B cell (primary cell): ENCODE data around the gene SCARB2. TPM values are rescaled to one million over a fixed set of nuclear protein-coding genes. Genes with fewer than 3 reads are reported as not detected.

Experiments
- ATAC-seq: fragments of 200-7000 bp; cut with Tn5 transposase; one replicate; pipeline ENCODE4 v1.10.0; 2021; ENCODE audit warnings: low read depth, mild to moderate bottlenecking, moderate number of reproducible peaks, moderate library complexity
- CTCF ChIA-PET: fragments of 350-600 bp; sonication (Branson Sonifier 250); formaldehyde crosslinking; loops from one replicate; lab custom pipeline; 2021; ENCODE audit warnings: antibody characterized with exemption, inconsistent platforms; lab: Charles Lee
- POLR2A ChIA-PET: fragments of 350-600 bp; sonication (Branson Sonifier 250); formaldehyde crosslinking; loops from one replicate; lab custom pipeline; 2021; ENCODE audit warnings: antibody characterized with exemption; lab: Charles Lee
- DNase-seq: peaks from one replicate; pipeline ENCODE4 v3.0.0; 2013
- H2AFZ ChIP-seq: 2 replicates; pipeline ENCODE4 v1.6.1; 2012; ENCODE audit warnings: mild to moderate bottlenecking, low read depth, low read length; ENCODE audit not compliant: insufficient read depth, poor library complexity, severe bottlenecking
- H3K27ac ChIP-seq, 2 donors: 1 replicate in 1 of 2; 2 replicates in 1 of 2; pipeline ENCODE4 v1.5.1; 2012 to 2013; ENCODE audit warnings: low read length in 2 of 2, mild to moderate bottlenecking in 2 of 2, moderate library complexity in 1 of 2
- H3K27me3 ChIP-seq, 4 experiments: fragments of 200-600 bp in 1 of 4; sonication (generic) in 1 of 4; replicated peaks in 1 of 4; 1 replicate in 2 of 4; 2 replicates in 2 of 4; pipeline versions ENCODE4 v1.6.1 to v1.7.0; 2013 to 2016; ENCODE audit warnings: low read length in 3 of 4, mild to moderate bottlenecking in 2 of 4, mixed read lengths in 1 of 4, moderate library complexity in 1 of 4; ENCODE audit not compliant: insufficient read depth in 4 of 4, control insufficient read depth in 3 of 4; ENCODE audit errors: control extremely low read depth in 1 of 4
- H3K36me3 ChIP-seq, 2 experiments: replicated peaks in 1 of 2; 1 replicate in 1 of 2; 2 replicates in 1 of 2; pipeline versions ENCODE4 v1.6.1 to v1.7.1; 2013; ENCODE audit warnings: low read length in 1 of 2; ENCODE audit not compliant: insufficient read depth in 2 of 2, control insufficient read depth in 1 of 2; ENCODE audit errors: control extremely low read depth in 1 of 2, extremely low read depth in 1 of 2
- H3K4me1 ChIP-seq, 2 donors: fragments of 200-600 bp in 1 of 2; sonication (generic) in 1 of 2; 1 replicate in 1 of 2; 2 replicates in 1 of 2; pipeline versions ENCODE4 v1.5.1 to v1.6.1; 2013 to 2017; ENCODE audit warnings: low read length in 2 of 2; ENCODE audit not compliant: control insufficient read depth in 2 of 2, insufficient read depth in 2 of 2
- H3K4me2 ChIP-seq: replicated peaks from 2 replicates; pipeline ENCODE3; 2012; ENCODE audit warnings: mild to moderate bottlenecking, low read depth, low read length; ENCODE audit not compliant: poor library complexity, severe bottlenecking
- H3K4me3 ChIP-seq, 5 experiments: fragments of 200-600 bp in 1 of 5; sonication (generic) in 1 of 5; 1 replicate in 3 of 5; 2 replicates in 2 of 5; pipeline versions ENCODE4 v1.5.1 to v1.7.0; 2011 to 2016; ENCODE audit warnings: low read length in 4 of 5, mild to moderate bottlenecking in 4 of 5, low read depth in 2 of 5, control low read depth in 1 of 5, moderate library complexity in 1 of 5; ENCODE audit not compliant: insufficient read depth in 1 of 5; ENCODE audit errors: control extremely low read depth in 1 of 5, extremely low read depth in 1 of 5
- H3K79me2 ChIP-seq: fragments of 200-600 bp; sonication (generic); one replicate; pipeline ENCODE4 v1.6.0; 2016; ENCODE audit warnings: low read length; ENCODE audit not compliant: control insufficient read depth, insufficient read depth
- H3K9ac ChIP-seq: fragments of 200-600 bp; sonication (generic); 2 replicates; pipeline ENCODE4 v1.6.1; 2017; ENCODE audit warnings: mild to moderate bottlenecking, low read length, moderate library complexity
- H3K9me3 ChIP-seq, 3 donors: one replicate each; pipeline versions ENCODE4 v1.6.1 to v1.7.1; 2013; ENCODE audit warnings: low read length in 2 of 3; ENCODE audit not compliant: control insufficient read depth in 2 of 3, insufficient read depth in 1 of 3; ENCODE audit errors: control extremely low read depth in 1 of 3
- H4K20me1 ChIP-seq: 2 replicates; pipeline ENCODE4 v1.6.0; 2012; ENCODE audit warnings: mild to moderate bottlenecking, low read length; ENCODE audit not compliant: insufficient read depth, control insufficient read depth, poor library complexity, severe bottlenecking
- H3K27ac Mint-ChIP-seq: one replicate; pipeline ENCODE4 v1.8.0; 2021; ENCODE audit warnings: mixed read lengths
- H3K27me3 Mint-ChIP-seq: one replicate; pipeline ENCODE4 v1.8.0; 2021; ENCODE audit warnings: mixed read lengths
- H3K4me1 Mint-ChIP-seq: one replicate; pipeline ENCODE4 v1.8.0; 2021; ENCODE audit warnings: mixed read lengths
- H3K4me3 Mint-ChIP-seq: one replicate; pipeline ENCODE4 v1.8.0; 2021; ENCODE audit warnings: mixed read lengths
- H3K9me3 Mint-ChIP-seq: one replicate; pipeline ENCODE4 v1.8.0; 2022; ENCODE audit warnings: mixed read lengths; ENCODE audit not compliant: insufficient read depth
- CTCF ChIP-seq: fragments of 200-600 bp; IDR thresholded peaks from one replicate; pipeline ENCODE4 v1.8.0; 2022; ENCODE audit warnings: antibody characterized with exemption, mild to moderate bottlenecking
- EZH2 ChIP-seq: IDR thresholded peaks from 2 replicates; pipeline ENCODE4 v1.6.1; 2012; ENCODE audit warnings: borderline replicate concordance, low read depth, mild to moderate bottlenecking, moderate library complexity, low read length; ENCODE audit not compliant: insufficient read depth, poor library complexity, severe bottlenecking
- WGBS: methylation state at CpG from one replicate; pipeline ENCODE4 v1.1.5; 2013; ENCODE audit warnings: missing lambda C conversion rate; ENCODE audit not compliant: insufficient coverage; 5-methylcytosine and 5-hydroxymethylcytosine counted together
- intact Hi-C: fragments of 100-400 bp; cut with micrococcal nuclease; formaldehyde crosslinking; loops from one replicate; pipeline ENCODE4 v1.10.0; 2022
- polyA plus RNA-seq: library from polyadenylated mRNA; depleted of rRNA; stranded (reverse); fragments of >200 nt; gene quantifications from 2 replicates; pipeline ENCODE4 v1.2.3, GENCODE V29; 2012
- total RNA-seq, 2 donors: library from RNA; stranded (reverse); fragments of 120-200 nt in 1 of 2; gene quantifications; 1 replicate in 1 of 2; 2 replicates in 1 of 2; pipeline versions ENCODE4 v1.2.3 to v1.2.4, GENCODE V29; 2013 to 2022

The SCARB2 gene
- total and polyA plus RNA-seq, 2 donors (not counting 1 experiment from before 2014, with no cell fraction given), result 7.8 to 30.3 TPM

GRCh38 chr4:76240236-76240635, 26.6 kb upstream of the SCARB2 start:
- DNase-seq, result no peak
- no peak overlapping the region for H3K4me3 ChIP-seq
- no peak overlapping the region for H2AFZ ChIP-seq
- no peaks in the 10 kb centered on the region for H3K36me3 ChIP-seq
- Mint-ChIP-seq H3K27ac (no peak overlapping the region), H3K9me3 (peaks cover 21% of the 10 kb centered on the region), H3K4me1 (no peaks in the 10 kb centered on the region), H3K4me3 (no peak overlapping the region), H3K27me3 (peaks cover 26% of the 10 kb centered on the region)
- intact Hi-C loops, result no loop called here
- no peaks in the 10 kb centered on the region for H3K27me3 ChIP-seq
- no peaks in the 10 kb centered on the region for H4K20me1 ChIP-seq
- TF ChIP-seq EZH2 (no peak), CTCF (no peak)
- no peak overlapping the region for H3K9ac ChIP-seq
- no peaks in the 10 kb centered on the region for H3K79me2 ChIP-seq
- ChIA-PET CTCF (interaction anchor here (1.4 kb wide), 1 partner anchor 60 kb away, joined by 3 read pairs; no protein-coding TSS in a partner anchor), POLR2A (no interaction called here)
- peaks cover 2 to 8% (median 7%) of the 10 kb centered on the region in 3 donors for H3K9me3 ChIP-seq
- no peak overlapping the region for H3K27ac ChIP-seq
- 100% methylated on average over 1 of the region's 2 CpGs for WGBS
- no peaks in the 10 kb centered on the region for H3K4me1 ChIP-seq
- H3K4me2 ChIP-seq, result no peak overlapping the region
- no peak for ATAC-seq

GRCh38 chr4:76238701-76239100, 25.1 kb upstream of the SCARB2 start:
- CTCF ChIA-PET, result no interaction called here
- Histone ChIP-seq H3K4me3 (no peak overlapping the region), H2AFZ (no peak overlapping the region), H3K36me3 (no peaks in the 10 kb centered on the region), H3K4me2 (no peak overlapping the region), H3K27ac (no peak overlapping the region), H3K79me2 (no peaks in the 10 kb centered on the region), H3K9me3 (peaks cover 2 to 12% (median 8%) of the 10 kb centered on the region in 3 donors), H4K20me1 (no peaks in the 10 kb centered on the region), H3K4me1 (no peaks in the 10 kb centered on the region), H3K27me3 (no peaks in the 10 kb centered on the region), H3K9ac (no peak overlapping the region)
- no peak overlapping the region for H3K27ac Mint-ChIP-seq
- intact Hi-C loops, result no loop called here
- peaks cover 19% of the 10 kb centered on the region for H3K27me3 Mint-ChIP-seq
- ATAC-seq (no peak), DNase-seq (no peak)
- H3K4me3 Mint-ChIP-seq, result no peak overlapping the region
- no peak for TF ChIP-seq EZH2
- POLR2A ChIA-PET, result no interaction called here
- no peaks in the 10 kb centered on the region for H3K4me1 Mint-ChIP-seq
- peaks cover 21% of the 10 kb centered on the region for H3K9me3 Mint-ChIP-seq
